GM12891 (cell line): ENCODE measurements around the gene ATG16L1.

Source experiments
- DNase-seq: peaks from one replicate; pipeline ENCODE4 v3.0.0; 2011; ENCODE audit warnings: low spot score; ENCODE audit not compliant: insufficient read length
- FAIRE-seq: peaks from 2 replicates; lab custom pipeline; 2011; peaks lifted over from hg19 to GRCh38; lab: Jason Lieb, UNC
- PAX5 ChIP-seq: IDR thresholded peaks from 2 replicates; pipeline ENCODE4 v1.6.1; 2011; ENCODE audit warnings: low read length, moderate library complexity, mild to moderate bottlenecking; ENCODE audit not compliant: insufficient read depth, severe bottlenecking
- POLR2A ChIP-seq: IDR thresholded peaks from 2 replicates; pipeline ENCODE4 v1.6.1; 2011; ENCODE audit warnings: low read depth, low read length, control low read depth
- POLR2AphosphoS5 ChIP-seq: IDR thresholded peaks from 2 replicates; pipeline ENCODE4 v1.6.1; 2011; ENCODE audit warnings: low read depth, low read length, control low read depth
- POU2F2 ChIP-seq: IDR thresholded peaks from 2 replicates; pipeline ENCODE4 v1.6.1; 2011; ENCODE audit warnings: low read depth, mild to moderate bottlenecking, control low read depth, low read length, moderate library complexity
- SPI1 ChIP-seq: IDR thresholded peaks from 2 replicates; pipeline ENCODE4 v1.6.1; 2011; ENCODE audit warnings: low read depth, low read length, control low read depth
- TAF1 ChIP-seq: IDR thresholded peaks from 2 replicates; pipeline ENCODE4 v1.6.1; 2011; ENCODE audit warnings: low read depth, low read length, control low read depth

The ATG16L1 gene

GRCh38 chr2:233336541-233336940 lies 85.1 kb downstream of the ATG16L1 start:
- FAIRE-seq (no peak), DNase-seq (no peak)
- TF ChIP-seq SPI1 = no peak
- no peak for TF ChIP-seq POU2F2
- TF ChIP-seq PAX5 = no peak
- TF ChIP-seq POLR2AphosphoS5 = no peak
- TF ChIP-seq TAF1 = no peak

- DNase-seq (no peak), FAIRE-seq (no peak)
- TF ChIP-seq SPI1 (no peak), POLR2AphosphoS5 (no peak), POU2F2 (no peak), POLR2A (no peak), PAX5 (no peak), TAF1 (no peak)
Observed at GRCh38 chr2:233338046-233338445, 86.6 kb downstream of the ATG16L1 start.

- DNase-seq = no peak
- no peak for FAIRE-seq
- TF ChIP-seq POLR2AphosphoS5 = no peak
- TF ChIP-seq SPI1 = no peak
- no peak for TF ChIP-seq POLR2A
- no peak for TF ChIP-seq TAF1
- TF ChIP-seq PAX5 = no peak
- TF ChIP-seq POU2F2 = no peak
Observed at GRCh38 chr2:233338812-233339368, 87.4 kb downstream of the ATG16L1 start.

GRCh38 chr2:233339427-233339826 lies 88.0 kb downstream of the ATG16L1 start:
- no peak for FAIRE-seq

GRCh38 chr2:233341296-233341695 lies 89.8 kb downstream of the ATG16L1 start:
- DNase-seq (no peak), FAIRE-seq (no peak)
- no peak for TF ChIP-seq TAF1
- TF ChIP-seq POU2F2 = no peak
- no peak for TF ChIP-seq PAX5
- no peak for TF ChIP-seq POLR2AphosphoS5

More at GRCh38 chr2:233339427-233339826, 88.0 kb downstream of the ATG16L1 start:
- TF ChIP-seq PAX5 (no peak), POLR2A (no peak), SPI1 (no peak), POU2F2 (no peak), TAF1 (no peak), POLR2AphosphoS5 (no peak)
- DNase-seq = no peak

- no peak for DNase-seq
- TF ChIP-seq POLR2AphosphoS5 (no peak), PAX5 (no peak), POU2F2 (no peak), TAF1 (no peak), POLR2A (no peak)
- no peak for FAIRE-seq
Observed at GRCh38 chr2:233342301-233342700, 90.8 kb downstream of the ATG16L1 start.

GRCh38 chr2:233343171-233343705 lies 91.8 kb downstream of the ATG16L1 start:
- TF ChIP-seq SPI1 = no peak
- TF ChIP-seq POLR2AphosphoS5 = no peak
- no peak for TF ChIP-seq PAX5
- TF ChIP-seq TAF1 = no peak
- no peak for TF ChIP-seq POU2F2
- no peak for TF ChIP-seq POLR2A
- FAIRE-seq (no peak), DNase-seq (no peak)
